HFFc6 (cell line): Measurements from ENCODE around the gene UPF1. TPM values are rescaled to one million over a fixed set of nuclear protein-coding genes. Genes with fewer than 3 reads are reported as not detected.

Source experiments
- DNase-seq: peaks from one replicate; pipeline ENCODE4 v3.0.0-alpha.2; 2018
- H3K27ac Mint-ChIP-seq: 2 replicates; pipeline ENCODE4 v1.8.0; 2020; ENCODE audit warnings: mild to moderate bottlenecking, mixed read lengths
- H3K27me3 Mint-ChIP-seq: 2 replicates; pipeline ENCODE4 v1.8.0; 2021; ENCODE audit warnings: mild to moderate bottlenecking, moderate library complexity, mixed read lengths; ENCODE audit not compliant: insufficient read depth
- H3K36me3 Mint-ChIP-seq: 2 replicates; pipeline ENCODE4 v1.8.0; 2021; ENCODE audit warnings: low read depth, mixed read lengths
- H3K4me1 Mint-ChIP-seq: 2 replicates; pipeline ENCODE4 v1.8.0; 2020; ENCODE audit warnings: low read depth, mixed read lengths
- H3K4me3 Mint-ChIP-seq: 2 replicates; pipeline ENCODE4 v1.8.0; 2020; ENCODE audit warnings: mild to moderate bottlenecking, moderate library complexity, mixed read lengths
- H3K9me3 Mint-ChIP-seq: 2 replicates; pipeline ENCODE4 v1.8.0; 2020; ENCODE audit warnings: mild to moderate bottlenecking, mixed read lengths
- total RNA-seq, 6 experiments: library from RNA; stranded (reverse); fragmentation: NEBNext Ultra II Directional; extraction: Animal tissue kit (Norgen Biotek cat#: 25700); gene quantifications; 2 replicates in 1 of 6; 3 replicates in 5 of 6; pipeline ENCODE4 v1.2.3, GENCODE V29; 2021
- TF ChIP-seq, protein P1 (sequence below): fragments of 200-600 bp; sonication (generic); IDR thresholded peaks from 2 replicates; pipeline ENCODE4 v1.5.0; 2021; ENCODE audit warnings: antibody characterized with exemption, mild to moderate bottlenecking

Gene UPF1
- total RNA-seq, 6 experiments from 2014 or later, result 46.3 to 54.7 (median 51.4) TPM

DNA sequence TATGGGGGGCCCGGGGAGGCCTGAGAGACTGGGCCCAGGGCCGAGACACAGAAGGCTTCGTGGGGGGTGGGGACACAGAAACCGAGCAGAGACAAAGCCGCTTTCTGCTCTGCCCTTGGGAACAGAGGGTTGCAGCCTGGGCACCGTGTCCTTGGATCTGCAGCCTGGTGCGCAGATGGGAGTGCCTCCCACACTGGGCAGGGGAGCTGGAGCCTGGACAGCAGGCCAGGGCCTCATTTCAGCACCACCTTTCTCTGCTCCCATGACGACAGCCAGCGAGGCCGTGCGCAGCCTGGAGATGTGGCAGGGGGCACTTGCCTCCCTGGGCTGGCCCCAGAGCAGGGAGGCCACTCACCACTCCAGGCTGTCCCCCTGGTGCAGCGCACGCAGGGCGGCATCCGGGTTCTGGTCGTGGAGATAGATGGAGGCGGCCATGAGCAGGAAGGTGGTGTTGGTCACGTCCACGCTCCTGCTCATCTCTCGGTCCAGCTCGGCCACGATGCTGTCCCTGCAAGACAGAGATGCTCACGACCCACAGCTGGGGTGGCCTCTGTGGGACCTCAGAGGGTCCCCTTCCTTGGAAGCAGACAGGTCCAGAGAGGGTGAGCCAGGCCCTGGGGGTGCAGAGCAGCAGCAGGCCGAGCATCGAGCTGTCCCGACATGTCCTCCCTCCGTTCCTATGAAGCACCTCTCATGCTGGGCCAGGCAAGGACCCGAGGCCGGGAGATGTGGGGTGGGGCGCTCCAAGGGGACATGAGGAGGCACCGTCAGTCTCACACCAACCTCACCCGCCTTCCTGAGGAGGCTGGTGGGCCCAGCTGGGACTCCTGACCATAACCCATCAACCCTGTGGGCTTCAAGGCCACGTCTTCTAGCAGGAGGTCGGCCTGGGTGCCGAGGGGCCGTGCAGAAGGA, 75.1 kb downstream of the UPF1 start:
- no peak for DNase-seq
- TF ChIP-seq, protein P1, sequence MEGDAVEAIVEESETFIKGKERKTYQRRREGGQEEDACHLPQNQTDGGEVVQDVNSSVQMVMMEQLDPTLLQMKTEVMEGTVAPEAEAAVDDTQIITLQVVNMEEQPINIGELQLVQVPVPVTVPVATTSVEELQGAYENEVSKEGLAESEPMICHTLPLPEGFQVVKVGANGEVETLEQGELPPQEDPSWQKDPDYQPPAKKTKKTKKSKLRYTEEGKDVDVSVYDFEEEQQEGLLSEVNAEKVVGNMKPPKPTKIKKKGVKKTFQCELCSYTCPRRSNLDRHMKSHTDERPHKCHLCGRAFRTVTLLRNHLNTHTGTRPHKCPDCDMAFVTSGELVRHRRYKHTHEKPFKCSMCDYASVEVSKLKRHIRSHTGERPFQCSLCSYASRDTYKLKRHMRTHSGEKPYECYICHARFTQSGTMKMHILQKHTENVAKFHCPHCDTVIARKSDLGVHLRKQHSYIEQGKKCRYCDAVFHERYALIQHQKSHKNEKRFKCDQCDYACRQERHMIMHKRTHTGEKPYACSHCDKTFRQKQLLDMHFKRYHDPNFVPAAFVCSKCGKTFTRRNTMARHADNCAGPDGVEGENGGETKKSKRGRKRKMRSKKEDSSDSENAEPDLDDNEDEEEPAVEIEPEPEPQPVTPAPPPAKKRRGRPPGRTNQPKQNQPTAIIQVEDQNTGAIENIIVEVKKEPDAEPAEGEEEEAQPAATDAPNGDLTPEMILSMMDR, result no peak
- Mint-ChIP-seq H3K4me1 (no peaks in the 10 kb centered on the region), H3K9me3 (no peaks in the 10 kb centered on the region), H3K4me3 (no peak overlapping the region), H3K27ac (no peak overlapping the region), H3K27me3 (no peaks in the 10 kb centered on the region; the same call in 1 of the 2 replicates), H3K36me3 (no peaks in the 10 kb centered on the region; the same call in 1 of the 2 replicates)

DNA sequence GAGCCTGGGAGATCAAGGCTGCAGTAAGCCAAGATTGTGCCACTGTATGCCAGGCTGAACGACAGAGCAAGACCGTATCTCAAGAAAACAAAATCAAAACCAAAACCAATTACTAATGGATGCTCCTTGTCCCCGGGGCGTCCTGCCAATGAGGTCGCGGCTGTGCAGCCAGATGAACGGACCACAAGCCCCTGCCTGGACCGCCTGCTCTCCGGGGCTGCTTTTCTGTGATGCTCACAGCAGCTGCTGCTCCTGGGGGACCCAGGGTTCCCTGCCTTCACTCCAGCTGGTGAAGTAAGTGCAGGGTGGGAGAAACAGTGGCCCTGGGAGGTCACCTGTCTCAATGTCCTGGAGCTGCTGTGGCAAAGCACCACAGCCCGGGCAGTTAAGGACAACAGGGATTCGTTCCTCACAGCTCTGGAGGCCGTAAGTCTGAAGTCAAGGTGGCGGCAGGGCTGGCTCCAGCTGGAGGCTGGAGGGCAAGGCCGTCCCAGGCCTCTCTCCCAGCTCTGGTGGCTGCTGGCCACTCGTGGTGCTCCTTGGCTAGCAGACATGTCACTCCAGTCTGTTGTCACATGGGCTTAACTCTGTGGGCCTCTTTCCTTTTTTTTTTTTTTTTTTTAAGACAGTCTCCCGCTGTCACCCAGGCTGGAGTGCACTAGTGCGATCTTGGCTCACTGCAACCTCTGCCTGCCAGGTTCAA, 77.3 kb downstream of the UPF1 start:
- no peak for DNase-seq
- no peaks in the 10 kb centered on the region for H3K9me3 Mint-ChIP-seq
- H3K27ac Mint-ChIP-seq, result no peak overlapping the region
- H3K4me3 Mint-ChIP-seq, result no peak overlapping the region
- TF ChIP-seq, protein P1, result no peak
- H3K4me1 Mint-ChIP-seq, result no peaks in the 10 kb centered on the region
- H3K36me3 Mint-ChIP-seq, result peaks cover 9% of the 10 kb centered on the region
- no peaks in the 10 kb centered on the region; the same call in 1 of the 2 replicates for H3K27me3 Mint-ChIP-seq

DNA sequence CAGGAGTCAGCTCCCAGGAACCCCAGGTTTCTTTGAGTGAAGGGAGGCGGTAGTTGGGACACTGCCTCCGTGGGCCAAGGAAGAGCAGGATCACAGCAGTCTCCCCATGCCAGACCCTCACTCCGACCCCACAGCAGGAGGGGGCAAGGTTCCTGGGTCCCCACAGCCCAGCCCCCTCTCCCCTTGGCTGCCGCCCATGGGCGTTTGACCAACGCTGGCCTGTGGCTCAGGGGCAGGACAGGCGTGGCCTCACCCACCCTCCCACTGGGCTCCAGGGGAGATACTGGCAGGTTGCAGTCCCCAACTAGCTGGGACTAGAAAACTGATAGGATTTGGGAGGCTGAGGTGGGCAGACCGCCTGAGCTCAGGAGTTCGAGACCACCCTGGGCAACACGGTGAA, 78.3 kb downstream of the UPF1 start:
- Mint-ChIP-seq H3K27ac (no peak overlapping the region; the same call in 1 of the 2 replicates), H3K4me3 (no peak overlapping the region), H3K9me3 (no peaks in the 10 kb centered on the region), H3K36me3 (peaks cover 9% of the 10 kb centered on the region), H3K4me1 (no peaks in the 10 kb centered on the region), H3K27me3 (no peaks in the 10 kb centered on the region; the same call in 1 of the 2 replicates)
- TF ChIP-seq, protein P1, result no peak
- no peak for DNase-seq

DNA sequence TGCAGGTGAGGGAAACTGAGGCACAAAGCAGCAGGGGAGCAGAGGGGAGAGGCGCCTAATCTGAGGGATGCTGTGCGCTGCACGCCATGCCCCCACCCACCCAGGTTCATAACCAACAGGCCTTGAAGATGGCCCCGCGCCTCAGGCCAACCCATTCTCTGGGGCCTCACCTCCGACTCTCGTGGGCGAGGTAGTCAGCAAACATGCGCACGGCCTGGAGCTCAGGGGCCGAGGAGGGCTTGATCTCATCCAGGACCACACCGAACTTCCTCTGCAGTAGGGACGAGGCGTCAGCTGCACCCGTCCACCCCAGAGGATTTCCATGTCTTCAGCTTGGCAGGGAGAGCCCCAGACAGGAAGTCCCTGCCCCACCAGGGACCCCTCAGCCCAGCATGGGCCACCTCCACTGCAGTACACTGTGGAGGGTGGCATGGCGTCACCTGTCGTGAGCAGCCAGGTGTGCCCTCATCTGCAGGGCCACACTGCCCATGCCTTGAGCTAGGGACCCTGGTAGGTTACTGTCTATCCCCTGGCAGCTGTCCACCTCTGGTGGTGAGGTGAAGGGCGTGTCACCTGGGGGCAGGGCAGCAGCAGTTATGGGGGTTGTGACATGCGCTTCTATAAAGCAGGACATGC, 79.2 kb downstream of the UPF1 start:
- TF ChIP-seq, protein P1, result no peak
- Mint-ChIP-seq H3K36me3 (peaks cover 12% of the 10 kb centered on the region), H3K4me3 (no peak overlapping the region), H3K27me3 (no peaks in the 10 kb centered on the region), H3K9me3 (no peaks in the 10 kb centered on the region), H3K27ac (no peak overlapping the region), H3K4me1 (no peaks in the 10 kb centered on the region)
- no peak for DNase-seq

DNA sequence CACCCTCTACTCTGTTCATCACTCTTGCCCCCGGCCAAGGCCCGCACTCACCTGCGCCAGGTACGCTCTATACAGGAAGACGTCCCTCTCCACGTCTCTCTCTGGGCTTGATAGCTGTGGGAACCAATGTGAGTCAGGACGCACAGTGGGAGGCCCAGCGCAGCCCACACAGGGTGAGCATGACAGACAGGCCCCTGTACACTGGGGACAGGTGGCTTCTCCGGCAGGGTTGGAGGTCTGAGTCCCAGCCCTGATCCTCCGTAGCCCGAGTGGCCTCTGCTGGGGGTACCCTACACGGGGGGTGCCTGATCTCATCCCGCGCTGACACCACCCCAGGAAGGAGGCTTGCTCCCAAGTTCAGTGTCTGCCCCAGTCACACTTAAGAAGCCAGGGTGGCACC, 81.2 kb downstream of the UPF1 start:
- TF ChIP-seq, protein P1, result no peak
- H3K9me3 Mint-ChIP-seq, result no peaks in the 10 kb centered on the region

More for the DNA sequence above, 81.2 kb downstream of the UPF1 start:
- DNase-seq, result no peak
- Mint-ChIP-seq H3K4me3 (no peak overlapping the region), H3K27ac (no peak overlapping the region), H3K36me3 (peaks cover 23% of the 10 kb centered on the region), H3K4me1 (peaks cover 12% of the 10 kb centered on the region; the same call in 1 of the 2 replicates), H3K27me3 (peaks cover 2% of the 10 kb centered on the region)
